Activated CD4-positive, alpha-beta T cell treated with anti-CD3 and anti-CD28 coated beads for 36 hours (primary cell): Measurements from ENCODE around the gene TRIM36. TPM values are rescaled to one million over a fixed set of nuclear protein-coding genes. Genes with fewer than 3 reads are reported as not detected.
A peak's percentile ranks its signal among the peaks of the same experiment; 100 is the strongest.

ENCODE experiments used
- ATAC-seq: fragments of 200-7000 bp; cut with Tn5 transposase; one replicate; pipeline ENCODE4 v1.10.0; 2021; ENCODE audit warnings: mild to moderate bottlenecking, moderate library complexity
- CTCF ChIA-PET: fragments of 350-600 bp; sonication (Branson Sonifier 250); formaldehyde crosslinking; loops from one replicate; lab custom pipeline; 2021; ENCODE audit warnings: antibody characterized with exemption; lab: Charles Lee
- POLR2A ChIA-PET: fragments of 350-600 bp; sonication (Branson Sonifier 250); formaldehyde crosslinking; loops from one replicate; lab custom pipeline; 2021; ENCODE audit warnings: antibody characterized with exemption, inconsistent platforms; lab: Charles Lee
- DNase-seq: peaks from one replicate; pipeline ENCODE4 v3.0.0-alpha.2; 2020
- H3K27ac Mint-ChIP-seq: one replicate; pipeline ENCODE4 v1.8.0; 2021; ENCODE audit warnings: mixed read lengths
- H3K27me3 Mint-ChIP-seq: one replicate; pipeline ENCODE4 v1.8.0; 2021; ENCODE audit warnings: mixed read lengths
- H3K36me3 Mint-ChIP-seq: one replicate; pipeline ENCODE4 v1.8.0; 2021; ENCODE audit warnings: low read depth, mixed read lengths
- H3K4me1 Mint-ChIP-seq: one replicate; pipeline ENCODE4 v1.8.0; 2021; ENCODE audit warnings: mixed read lengths
- H3K4me3 Mint-ChIP-seq: one replicate; pipeline ENCODE4 v1.8.0; 2021; ENCODE audit warnings: mild to moderate bottlenecking, moderate library complexity, mixed read lengths
- H3K9me3 Mint-ChIP-seq: one replicate; pipeline ENCODE4 v1.8.0; 2021; ENCODE audit warnings: low read depth, mixed read lengths
- intact Hi-C, 2 experiments: fragments of 100-400 bp; cut with DNase I in 1 of 2; cut with micrococcal nuclease in 1 of 2; formaldehyde crosslinking; loops; one replicate each; pipeline versions ENCODE4 v1.14.2 to v1.15.1; 2022 to 2024; cut with DNase I, micrococcal nuclease
- total RNA-seq, 2 experiments: library from RNA; stranded (reverse); gene quantifications; one replicate each; pipeline ENCODE4 v1.2.3, GENCODE V29; 2021

Gene TRIM36, protein sequence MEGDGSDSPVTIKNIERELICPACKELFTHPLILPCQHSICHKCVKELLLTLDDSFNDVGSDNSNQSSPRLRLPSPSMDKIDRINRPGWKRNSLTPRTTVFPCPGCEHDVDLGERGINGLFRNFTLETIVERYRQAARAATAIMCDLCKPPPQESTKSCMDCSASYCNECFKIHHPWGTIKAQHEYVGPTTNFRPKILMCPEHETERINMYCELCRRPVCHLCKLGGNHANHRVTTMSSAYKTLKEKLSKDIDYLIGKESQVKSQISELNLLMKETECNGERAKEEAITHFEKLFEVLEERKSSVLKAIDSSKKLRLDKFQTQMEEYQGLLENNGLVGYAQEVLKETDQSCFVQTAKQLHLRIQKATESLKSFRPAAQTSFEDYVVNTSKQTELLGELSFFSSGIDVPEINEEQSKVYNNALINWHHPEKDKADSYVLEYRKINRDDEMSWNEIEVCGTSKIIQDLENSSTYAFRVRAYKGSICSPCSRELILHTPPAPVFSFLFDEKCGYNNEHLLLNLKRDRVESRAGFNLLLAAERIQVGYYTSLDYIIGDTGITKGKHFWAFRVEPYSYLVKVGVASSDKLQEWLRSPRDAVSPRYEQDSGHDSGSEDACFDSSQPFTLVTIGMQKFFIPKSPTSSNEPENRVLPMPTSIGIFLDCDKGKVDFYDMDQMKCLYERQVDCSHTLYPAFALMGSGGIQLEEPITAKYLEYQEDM
- under 1 TPM in 1 of 2 experiments, not detected in 1; 0.11 TPM for total RNA-seq

DNA sequence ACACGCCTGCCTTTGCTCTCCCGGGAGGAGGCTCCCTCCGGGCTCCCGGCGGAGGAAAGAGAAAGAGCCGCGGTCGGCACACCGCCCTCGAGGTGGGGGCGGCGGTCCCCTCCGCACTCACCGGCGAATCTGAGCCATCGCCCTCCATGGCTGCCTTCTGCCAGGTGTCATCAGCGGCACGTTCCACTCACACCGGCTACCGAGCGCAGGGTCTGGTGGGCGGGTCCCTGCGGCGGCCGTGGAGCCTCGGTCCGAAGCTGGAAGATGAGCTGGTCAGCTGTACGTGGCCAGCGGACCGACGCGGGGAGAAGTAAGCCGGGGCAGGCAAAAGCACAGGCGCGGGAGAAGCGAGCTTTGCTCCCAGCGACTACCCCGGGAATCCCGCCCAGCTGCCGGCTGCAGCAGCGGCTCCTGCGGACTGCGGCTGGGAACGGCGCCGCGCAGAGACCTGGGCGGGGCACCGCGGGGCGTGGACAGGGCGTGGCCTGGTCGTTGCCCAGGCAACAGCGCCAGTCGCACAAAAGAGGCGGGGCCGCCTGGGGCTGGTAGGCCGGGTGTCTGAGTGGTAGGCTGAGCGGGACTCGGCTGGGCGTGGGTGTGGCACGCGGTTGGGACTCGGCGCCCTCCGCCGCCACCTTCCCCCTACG is at the start of gene TRIM36:
Gene TRIM36, minus strand, starts transcription at position 422 of the 647 bp plus-strand sequence. Its CDS starts 274 bp downstream, at position 148.
- Mint-ChIP-seq H3K4me3 (peak within 1 kb of the TSS; percentile 75), H3K36me3 (peaks cover 5% of the 10 kb centered on the region), H3K27ac (no peak within 1 kb of the TSS), H3K4me1 (peaks cover 6% of the 10 kb centered on the region), H3K27me3 (peaks cover 56% of the 10 kb centered on the region), H3K9me3 (peaks cover 4% of the 10 kb centered on the region)
- ATAC-seq (peak; percentile 98), DNase-seq (peak; percentile 96)
- intact Hi-C loops: loop anchor here (1.0 to 10.0 kb wide), 10 partner anchors 11 to 672 kb away; partner anchors contain the start of genes FEM1C (in 2 of the 2), AP3S1 (in 1 of the 2), ATG12 (in 1 of the 2) and CCDC112 (in 1 of the 2)
- ChIA-PET CTCF (no interaction called here), POLR2A (no interaction called here)

DNA sequence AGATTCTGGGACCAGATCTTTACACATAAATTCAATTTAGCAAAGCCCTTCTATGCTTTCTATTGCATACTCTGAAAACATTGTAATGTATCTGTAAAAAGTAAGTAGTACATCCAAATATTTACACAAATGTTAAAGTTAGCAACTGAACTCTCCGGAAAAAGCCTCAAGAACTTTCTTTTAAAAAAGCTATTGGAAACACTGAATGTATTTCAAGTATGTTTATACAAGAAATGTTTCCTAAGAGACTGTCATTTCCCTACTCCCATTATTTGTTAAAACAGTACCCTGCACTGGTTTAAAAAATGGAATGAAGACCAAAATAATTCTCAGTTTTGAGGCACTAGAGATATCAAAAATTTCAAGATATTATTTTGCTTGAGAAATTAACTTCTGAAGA is 44.8 kb upstream of the TRIM36 start:
- DNase-seq: no peak
- no peaks in the 10 kb centered on the region for H3K9me3 Mint-ChIP-seq
- ChIA-PET CTCF (no interaction called here), POLR2A (no interaction called here)
- peaks cover 22% of the 10 kb centered on the region for H3K36me3 Mint-ChIP-seq
- ATAC-seq: no peak
- no peak overlapping the region for H3K4me3 Mint-ChIP-seq
- no peak overlapping the region for H3K27ac Mint-ChIP-seq
- peaks cover 5% of the 10 kb centered on the region for H3K4me1 Mint-ChIP-seq
- no peaks in the 10 kb centered on the region for H3K27me3 Mint-ChIP-seq
- intact Hi-C loops: no loop called here

DNA sequence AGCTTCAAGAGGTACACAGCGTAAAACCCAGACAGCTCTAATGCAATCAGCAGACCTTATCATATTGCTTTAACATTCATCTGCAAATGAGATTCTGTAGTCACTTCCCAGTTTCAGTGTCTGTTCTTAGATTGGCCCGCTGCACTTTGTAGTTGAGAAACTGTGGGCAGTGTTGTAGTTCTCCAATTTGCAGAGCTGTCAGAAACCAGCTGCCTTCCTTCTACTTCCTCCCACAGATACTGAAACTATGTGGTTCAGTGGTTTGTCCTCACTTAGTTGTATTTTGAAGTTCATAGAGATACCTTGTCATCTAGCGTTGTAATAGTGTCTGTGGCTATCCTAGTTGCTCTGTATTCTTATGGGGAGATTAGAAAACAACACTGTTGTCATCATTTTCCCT is 39.6 kb upstream of the TRIM36 start:
- intact Hi-C loops: loop anchor here (1.0 kb wide), 1 partner anchor 40 kb away; the partner anchor contains the start of gene TRIM36 (in 2 of the 2)
- Mint-ChIP-seq H3K36me3 (peaks cover 29% of the 10 kb centered on the region), H3K4me1 (peaks cover 13% of the 10 kb centered on the region), H3K4me3 (no peak overlapping the region), H3K27me3 (no peaks in the 10 kb centered on the region), H3K27ac (no peak overlapping the region), H3K9me3 (no peaks in the 10 kb centered on the region)
- ATAC-seq (peak; percentile 96), DNase-seq (peak; percentile 71)
- POLR2A ChIA-PET: no interaction called here
- CTCF ChIA-PET: no interaction called here

DNA sequence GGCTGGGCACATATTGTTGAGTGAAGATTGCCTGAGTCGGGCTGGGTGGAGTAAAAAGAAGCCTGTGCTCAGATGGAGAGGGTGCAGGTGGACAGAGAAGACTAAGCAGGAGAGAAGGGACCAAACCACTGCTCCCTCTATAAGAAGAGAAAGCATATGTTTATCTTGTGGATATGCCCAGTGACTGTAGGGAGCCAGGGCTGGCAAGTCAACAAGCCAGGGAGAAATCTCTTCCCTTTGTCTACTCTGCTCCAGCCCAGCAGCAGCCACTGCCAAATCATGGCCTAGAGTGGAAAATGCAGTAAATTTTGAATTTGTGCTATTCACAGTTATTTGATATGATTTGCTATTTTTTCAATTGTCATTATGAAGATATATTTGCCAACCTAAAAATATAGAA is 33.2 kb upstream of the TRIM36 start:
- H3K36me3 Mint-ChIP-seq: peaks cover 11% of the 10 kb centered on the region
- intact Hi-C loops: no loop called here
- H3K27me3 Mint-ChIP-seq: no peaks in the 10 kb centered on the region
- POLR2A ChIA-PET: interaction anchor here (0.7 kb wide), 1 partner anchor 1831 kb away, joined by 4 read pairs; no protein-coding TSS in a partner anchor
- ATAC-seq (no peak), DNase-seq (no peak)
- peaks cover 10% of the 10 kb centered on the region for H3K9me3 Mint-ChIP-seq
- no peak overlapping the region for H3K27ac Mint-ChIP-seq
- CTCF ChIA-PET: no interaction called here
- H3K4me1 Mint-ChIP-seq: no peaks in the 10 kb centered on the region
- H3K4me3 Mint-ChIP-seq: no peak overlapping the region

DNA sequence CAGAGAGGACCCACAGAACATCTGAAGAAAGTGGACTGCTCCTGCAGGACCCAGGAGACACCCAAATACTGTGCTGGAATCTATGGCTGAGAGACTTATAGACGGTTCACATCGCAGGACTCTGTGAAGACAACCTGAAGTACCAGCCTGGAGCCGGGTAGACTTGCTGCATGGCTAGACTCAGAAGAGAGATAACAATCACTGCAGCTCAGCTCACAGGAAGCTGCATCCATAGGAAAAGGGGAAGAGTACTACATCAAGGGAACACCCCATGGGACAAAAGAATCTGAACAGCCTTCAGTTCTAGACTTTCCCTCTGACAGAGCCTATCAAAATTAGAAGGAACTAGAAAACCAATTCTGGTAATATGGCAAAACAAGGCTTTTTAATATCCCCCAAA is 26.5 kb upstream of the TRIM36 start:
- H3K27ac Mint-ChIP-seq: no peak overlapping the region
- intact Hi-C loops: no loop called here
- peaks cover 10% of the 10 kb centered on the region for H3K9me3 Mint-ChIP-seq
- peaks cover 1% of the 10 kb centered on the region for H3K36me3 Mint-ChIP-seq
- H3K4me1 Mint-ChIP-seq: no peaks in the 10 kb centered on the region
- H3K4me3 Mint-ChIP-seq: no peak overlapping the region
- ATAC-seq (no peak), DNase-seq (no peak)
- H3K27me3 Mint-ChIP-seq: no peaks in the 10 kb centered on the region
- CTCF ChIA-PET: no interaction called here
- POLR2A ChIA-PET: no interaction called here

DNA sequence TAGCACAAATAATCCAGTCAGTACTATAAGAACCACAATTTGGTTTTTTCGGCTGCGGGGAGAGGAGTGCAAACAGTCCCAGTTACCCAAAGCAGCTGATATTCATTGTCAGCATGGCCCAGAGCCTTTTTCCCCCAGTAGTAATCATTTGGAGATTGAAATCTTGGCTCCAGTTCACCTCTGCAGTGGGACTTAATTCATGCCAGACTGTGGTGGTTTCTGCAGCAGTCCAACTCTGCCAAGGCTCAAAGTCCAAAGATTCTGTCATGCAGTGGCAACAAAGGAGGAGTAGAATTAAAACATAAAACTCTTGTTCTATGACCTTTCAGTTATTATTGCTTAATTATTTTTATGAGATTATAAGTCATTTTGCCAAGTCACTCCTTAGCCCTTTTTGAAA is 25.0 kb upstream of the TRIM36 start:
- ATAC-seq (no peak), DNase-seq (no peak)
- no peaks in the 10 kb centered on the region for H3K4me1 Mint-ChIP-seq
- no peak overlapping the region for H3K4me3 Mint-ChIP-seq
- H3K27ac Mint-ChIP-seq: no peak overlapping the region
- H3K9me3 Mint-ChIP-seq: peaks cover 7% of the 10 kb centered on the region
- no peaks in the 10 kb centered on the region for H3K27me3 Mint-ChIP-seq
- CTCF ChIA-PET: no interaction called here
- H3K36me3 Mint-ChIP-seq: peaks cover 1% of the 10 kb centered on the region
- POLR2A ChIA-PET: no interaction called here
- intact Hi-C loops: no loop called here

DNA sequence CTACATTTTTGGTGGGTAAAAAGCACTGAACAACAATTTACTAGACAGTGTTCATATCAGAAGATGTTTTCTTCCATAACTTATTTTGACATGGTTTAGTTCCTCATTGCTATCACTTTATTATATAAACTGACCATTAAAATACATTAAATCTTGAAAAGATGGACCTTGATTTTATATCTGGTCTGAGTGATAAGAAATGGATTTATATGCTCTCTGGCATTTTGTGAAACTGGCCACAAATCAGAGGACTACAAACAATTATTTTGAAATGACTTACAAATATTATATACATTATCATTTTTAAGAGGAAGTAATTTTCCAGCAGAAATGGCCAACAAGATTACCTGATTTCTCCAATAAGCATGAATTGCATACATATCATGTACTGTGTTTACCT is 23.6 kb upstream of the TRIM36 start:
- CTCF ChIA-PET: interaction anchor here (0.8 kb wide), 1 partner anchor 13 kb away, joined by 3 read pairs; no protein-coding TSS in a partner anchor
- no peaks in the 10 kb centered on the region for H3K9me3 Mint-ChIP-seq
- H3K27ac Mint-ChIP-seq: no peak overlapping the region
- DNase-seq: no peak
- no peaks in the 10 kb centered on the region for H3K4me1 Mint-ChIP-seq
- POLR2A ChIA-PET: no interaction called here
- intact Hi-C loops: no loop called here
- ATAC-seq: no peak
- peaks cover 1% of the 10 kb centered on the region for H3K36me3 Mint-ChIP-seq
- H3K27me3 Mint-ChIP-seq: no peaks in the 10 kb centered on the region
- H3K4me3 Mint-ChIP-seq: no peak overlapping the region

DNA sequence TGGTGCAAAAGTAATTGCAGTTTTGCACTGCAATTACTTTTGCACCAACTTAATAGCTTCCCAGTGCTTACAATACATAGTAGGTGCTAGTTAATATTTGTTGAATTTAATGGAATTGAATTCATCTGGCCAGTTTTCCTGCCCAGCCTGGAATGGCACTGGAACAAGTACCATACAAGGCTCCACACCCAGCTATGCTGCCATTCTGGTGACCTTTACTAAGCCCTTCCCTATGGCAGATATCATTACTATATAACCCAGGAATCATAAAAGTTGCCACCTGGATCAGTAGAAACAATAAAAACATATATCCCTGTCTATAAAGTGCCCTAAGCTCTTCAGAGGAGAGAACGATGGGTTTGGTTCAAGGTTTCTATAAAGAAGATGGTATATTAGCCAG is 22.4 kb upstream of the TRIM36 start:
- peaks cover 1% of the 10 kb centered on the region for H3K36me3 Mint-ChIP-seq
- CTCF ChIA-PET: no interaction called here
- H3K9me3 Mint-ChIP-seq: no peaks in the 10 kb centered on the region
- no peak overlapping the region for H3K4me3 Mint-ChIP-seq
- H3K27ac Mint-ChIP-seq: no peak overlapping the region
- H3K27me3 Mint-ChIP-seq: peaks cover 3% of the 10 kb centered on the region
- DNase-seq (no peak), ATAC-seq (no peak)
- intact Hi-C loops: no loop called here
- POLR2A ChIA-PET: no interaction called here
- H3K4me1 Mint-ChIP-seq: no peaks in the 10 kb centered on the region

DNA sequence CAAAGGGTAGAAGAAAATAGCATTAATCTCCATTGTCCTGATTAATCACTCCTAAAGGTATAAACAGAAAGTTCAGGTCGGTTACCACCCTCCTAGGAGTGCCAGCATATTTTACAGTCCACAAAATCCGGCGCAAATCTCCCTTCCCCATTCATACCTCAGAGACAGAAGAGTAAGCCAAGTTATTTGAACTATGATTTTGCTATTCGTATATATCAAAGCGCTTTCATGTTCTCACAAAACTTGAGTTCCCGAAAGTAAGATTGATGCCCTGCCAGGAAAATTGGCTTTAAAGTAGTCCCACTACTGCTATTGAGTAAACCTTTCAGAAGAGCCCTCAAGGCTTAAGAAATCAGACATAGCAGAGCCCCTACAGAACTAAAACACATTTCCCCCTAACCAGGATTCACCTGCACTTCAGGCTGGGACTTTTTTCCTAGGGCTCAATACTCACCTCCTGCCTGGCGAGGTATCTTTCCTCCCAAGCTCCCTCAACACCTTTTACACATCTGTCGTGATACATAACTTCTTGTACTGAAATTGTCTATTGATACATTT is 21.8 kb upstream of the TRIM36 start:
- ATAC-seq (no peak), DNase-seq (no peak)
- Mint-ChIP-seq H3K4me3 (no peak overlapping the region), H3K27ac (no peak overlapping the region), H3K36me3 (peaks cover 1% of the 10 kb centered on the region), H3K27me3 (peaks cover 3% of the 10 kb centered on the region), H3K9me3 (no peaks in the 10 kb centered on the region), H3K4me1 (no peaks in the 10 kb centered on the region)
- ChIA-PET POLR2A (no interaction called here), CTCF (no interaction called here)
- intact Hi-C loops: no loop called here

DNA sequence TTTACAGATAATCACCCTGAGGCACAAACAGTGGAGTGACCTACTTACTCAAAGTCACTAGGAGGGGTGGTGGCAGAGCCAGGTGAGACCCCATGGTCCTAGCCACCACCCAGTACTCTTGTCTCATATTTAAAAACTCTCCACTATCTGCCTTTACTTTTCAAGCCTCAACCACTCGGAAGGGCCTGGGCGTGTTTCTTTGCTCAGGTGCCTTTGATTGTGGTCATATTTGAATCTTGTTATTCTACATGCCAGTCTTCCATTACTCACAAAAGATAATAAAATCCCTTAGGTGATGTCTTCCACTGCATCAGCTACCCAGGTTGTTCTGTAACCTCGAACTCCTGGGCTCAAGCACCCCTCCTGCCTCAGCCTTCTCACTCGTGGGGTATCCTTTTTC is 20.7 kb upstream of the TRIM36 start:
- ATAC-seq (no peak), DNase-seq (no peak)
- Mint-ChIP-seq H3K4me1 (no peaks in the 10 kb centered on the region), H3K36me3 (peaks cover 1% of the 10 kb centered on the region), H3K27me3 (peaks cover 6% of the 10 kb centered on the region), H3K9me3 (no peaks in the 10 kb centered on the region), H3K27ac (no peak overlapping the region), H3K4me3 (no peak overlapping the region)
- ChIA-PET POLR2A (no interaction called here), CTCF (interaction anchor here (0.6 kb wide), 1 partner anchor 55 kb away, joined by 4 read pairs; no protein-coding TSS in a partner anchor)
- intact Hi-C loops: no loop called here

DNA sequence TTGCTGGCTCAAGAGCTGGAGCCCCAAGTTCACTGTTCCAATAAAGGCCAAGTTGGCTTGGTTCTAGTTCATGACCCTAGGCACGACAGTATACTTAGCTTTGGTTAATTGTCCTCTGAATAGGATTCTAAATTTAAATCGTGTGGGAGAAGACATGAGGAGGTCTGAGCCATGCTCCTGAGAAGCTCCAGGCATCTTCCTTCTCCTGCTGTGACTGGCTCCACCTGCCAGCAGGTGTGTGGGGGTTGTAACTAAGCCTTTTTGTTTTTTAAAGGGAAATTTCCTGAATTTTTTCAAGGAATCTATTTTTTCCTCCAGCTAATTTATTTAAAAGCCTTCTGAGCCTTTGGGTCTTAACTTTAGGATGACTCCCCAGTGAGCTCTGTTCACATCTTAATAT is 20.2 kb upstream of the TRIM36 start:
- peaks cover 8% of the 10 kb centered on the region for H3K27me3 Mint-ChIP-seq
- intact Hi-C loops: no loop called here
- ATAC-seq (no peak), DNase-seq (no peak)
- POLR2A ChIA-PET: no interaction called here
- no peak overlapping the region for H3K27ac Mint-ChIP-seq
- CTCF ChIA-PET: interaction anchor here (0.6 to 1.0 kb wide), 2 partner anchors 27 to 56 kb away, joined by 3 to 4 read pairs; no protein-coding TSS in a partner anchor
- no peaks in the 10 kb centered on the region for H3K9me3 Mint-ChIP-seq
- H3K4me3 Mint-ChIP-seq: no peak overlapping the region
- H3K4me1 Mint-ChIP-seq: peaks cover under 1% of the 10 kb centered on the region
- peaks cover 1% of the 10 kb centered on the region for H3K36me3 Mint-ChIP-seq
